Measurements from ENCODE around the gene ZNRF3.
A peak's percentile ranks its signal among the peaks of the same experiment; 100 is the strongest.
"Not testable (repeated sequence)": the region's sequence is repeated elsewhere in the genome, so short reads cannot be mapped to it uniquely, and the experiment has no call there.

The ZNRF3 gene

DNA sequence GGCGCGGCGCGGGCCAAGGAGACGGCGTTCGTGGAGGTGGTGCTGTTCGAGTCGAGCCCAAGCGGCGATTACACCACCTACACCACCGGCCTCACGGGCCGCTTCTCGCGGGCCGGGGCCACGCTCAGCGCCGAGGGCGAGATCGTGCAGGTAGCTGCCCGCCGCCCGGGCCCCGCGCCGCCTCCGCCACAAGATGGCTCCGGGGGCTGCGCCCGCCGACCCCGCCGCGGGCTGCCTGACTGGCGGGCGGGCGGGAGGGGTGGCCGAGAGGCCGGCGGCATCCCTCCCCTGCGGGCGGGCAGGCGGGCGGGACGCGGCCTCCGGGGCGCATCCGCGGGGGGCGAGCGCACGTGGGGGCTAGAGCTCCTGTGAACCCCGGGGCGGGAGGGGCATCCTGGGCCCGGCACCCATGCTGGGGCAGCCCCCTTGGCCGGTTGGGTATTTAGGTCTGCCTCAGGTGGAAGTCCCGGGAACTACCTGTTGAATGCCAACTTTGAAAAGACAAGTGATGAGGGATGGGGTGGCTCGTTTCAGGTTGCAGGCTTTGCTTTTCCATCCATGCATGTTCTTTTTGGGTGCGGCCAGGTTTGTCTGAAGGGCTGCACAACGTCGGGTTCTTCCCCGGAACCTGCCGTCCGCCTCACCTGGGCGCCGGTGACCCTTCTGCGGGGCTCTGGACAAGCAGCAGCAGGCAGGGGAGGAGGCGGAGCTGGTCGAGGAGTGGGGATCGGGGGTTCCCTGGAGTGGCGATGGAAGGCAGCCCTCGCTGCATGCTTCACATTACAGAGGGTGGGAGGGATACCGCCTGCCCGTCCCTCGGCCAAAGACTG, 760 bp downstream of the ZNRF3 start:
- DNase-seq (ENCODE audit: extremely low read depth in 1 of 2, low read depth in 1 of 2): no peak

DNA sequence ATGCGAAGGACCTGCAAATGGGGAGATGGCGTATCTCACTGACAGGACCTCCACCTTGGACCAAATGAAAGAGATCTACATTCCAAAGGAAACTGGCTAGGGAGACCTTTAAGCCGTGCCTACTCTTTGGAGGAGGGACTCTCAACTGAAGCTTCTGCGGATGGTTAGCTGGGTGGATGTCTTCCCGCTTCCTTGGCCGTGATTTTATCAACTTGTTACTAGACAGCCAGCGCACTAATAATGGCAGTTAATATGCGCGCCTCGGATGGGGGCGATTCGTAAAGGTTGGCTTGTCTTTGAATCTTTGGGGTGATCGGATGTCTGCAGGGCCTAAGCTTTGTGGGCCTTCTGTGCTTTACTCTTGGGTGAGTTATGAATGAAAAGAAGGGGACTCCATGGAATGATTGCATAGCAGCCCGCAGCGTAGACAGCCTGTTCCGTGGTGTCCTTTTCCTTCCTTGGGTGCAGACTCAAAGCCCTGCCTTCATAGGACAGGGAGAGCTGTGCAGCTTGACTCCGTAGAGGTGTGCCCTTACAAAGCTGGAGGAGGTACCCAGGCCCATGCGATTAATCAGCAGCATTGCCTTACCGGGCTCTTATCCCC, 1.5 kb downstream of the ZNRF3 start:
- DNase-seq (ENCODE audit: extremely low read depth in 1 of 2, low read depth in 1 of 2): no peak

DNA sequence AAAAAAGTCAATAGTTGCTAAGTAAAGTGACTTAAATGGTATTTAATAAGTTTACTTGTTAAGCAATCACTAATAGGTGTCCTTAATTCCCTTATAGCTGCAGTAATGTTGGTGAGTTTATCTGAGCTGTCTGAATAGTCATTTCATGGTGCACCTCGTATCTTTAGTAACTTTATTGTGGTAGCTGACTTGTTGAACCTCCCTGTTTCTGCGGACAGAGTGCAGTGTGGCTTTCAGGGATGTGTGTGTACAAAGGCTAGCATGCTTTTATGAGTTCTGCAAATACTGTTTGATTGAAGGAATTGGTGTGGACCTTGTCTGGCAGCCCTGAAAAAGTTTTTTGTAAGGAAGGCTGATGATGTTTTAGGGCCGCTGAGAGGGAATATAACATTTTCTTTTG, 2.6 kb downstream of the ZNRF3 start:
- no peak for DNase-seq (ENCODE audit: extremely low read depth in 1 of 2, low read depth in 1 of 2)

DNA sequence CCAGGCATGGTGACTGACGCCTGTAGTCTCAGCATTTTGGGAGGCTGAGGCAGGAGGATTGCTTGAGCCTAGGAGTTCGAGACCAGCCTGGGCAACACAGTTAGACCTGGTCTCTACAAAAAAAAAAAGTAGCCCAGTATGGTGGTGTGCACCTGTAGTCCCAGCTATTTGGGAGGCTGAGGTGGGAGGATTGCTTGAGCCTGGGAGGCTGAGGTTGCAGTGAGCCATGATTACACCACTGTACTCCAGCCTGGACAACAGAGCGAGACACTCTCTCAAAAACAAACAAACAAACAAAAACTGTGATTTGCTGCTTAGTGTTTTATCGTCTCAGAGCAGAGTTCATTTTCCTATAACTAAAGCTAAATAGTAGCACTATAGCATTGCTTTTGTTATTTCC, 3.3 kb downstream of the ZNRF3 start:
- DNase-seq (ENCODE audit: extremely low read depth in 1 of 2, low read depth in 1 of 2): not testable (repeated sequence)

DNA sequence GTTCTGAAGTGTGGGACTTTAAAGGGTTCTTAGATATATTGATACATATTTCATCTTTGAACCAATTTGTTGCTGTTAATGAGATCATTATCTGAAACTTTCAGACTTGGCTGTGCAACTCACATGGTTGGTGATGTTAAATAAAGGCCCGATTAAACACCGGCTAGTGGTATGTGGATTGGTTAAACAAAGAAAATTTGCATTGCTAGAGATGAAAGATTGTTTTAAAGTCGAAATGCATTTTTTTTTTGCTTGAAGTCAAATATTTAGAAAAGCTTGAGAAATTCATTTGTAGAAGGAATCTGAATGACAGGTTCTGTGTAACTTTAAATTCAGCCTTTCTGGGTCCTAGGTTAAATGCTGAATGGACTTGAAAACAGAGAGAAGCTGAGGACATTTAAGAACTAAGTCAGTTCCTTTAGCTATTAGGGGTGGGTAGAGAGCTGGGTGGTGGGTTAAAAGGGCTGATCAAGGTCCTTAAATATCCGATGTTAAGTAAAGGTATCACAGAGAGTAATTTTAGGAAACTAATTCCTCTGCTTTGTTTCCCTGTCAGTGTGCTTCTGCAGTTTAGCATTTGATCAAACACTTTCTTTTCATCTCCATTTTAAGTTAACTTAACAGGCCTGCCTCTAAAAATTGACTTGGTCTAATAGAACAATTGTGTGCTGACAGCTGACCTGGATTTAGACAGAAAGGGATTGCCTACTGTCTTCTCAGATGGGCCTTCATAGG, 4.5 kb downstream of the ZNRF3 start:
- no peak for DNase-seq (ENCODE audit: extremely low read depth in 1 of 2, low read depth in 1 of 2)

DNA sequence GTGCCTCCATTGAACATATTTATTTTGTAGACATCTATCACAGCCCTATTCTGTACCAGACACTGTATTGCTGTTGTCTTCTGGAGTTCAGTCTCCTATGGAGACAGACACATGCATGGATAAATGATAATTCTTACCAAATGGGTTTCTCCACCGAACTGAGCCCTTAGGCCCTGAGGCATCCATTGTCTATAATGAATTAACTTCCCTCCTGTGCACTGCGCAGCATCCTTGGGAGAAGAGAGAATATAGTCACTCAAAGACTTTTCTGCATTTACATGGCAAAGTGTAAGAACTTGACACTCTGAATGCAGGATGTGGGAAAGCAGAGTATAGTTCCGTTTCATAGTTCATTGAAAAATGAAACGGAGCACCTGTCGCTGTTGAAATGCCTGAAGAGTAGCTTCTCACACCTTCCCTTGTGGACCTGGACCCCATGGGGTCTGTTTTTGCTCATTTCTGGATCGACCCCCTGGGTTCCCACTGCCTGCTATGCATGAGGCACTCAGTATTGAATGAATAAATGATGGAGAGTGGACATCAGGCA, 6.2 kb downstream of the ZNRF3 start:
- no peak for DNase-seq (ENCODE audit: extremely low read depth in 1 of 2, low read depth in 1 of 2)

DNA sequence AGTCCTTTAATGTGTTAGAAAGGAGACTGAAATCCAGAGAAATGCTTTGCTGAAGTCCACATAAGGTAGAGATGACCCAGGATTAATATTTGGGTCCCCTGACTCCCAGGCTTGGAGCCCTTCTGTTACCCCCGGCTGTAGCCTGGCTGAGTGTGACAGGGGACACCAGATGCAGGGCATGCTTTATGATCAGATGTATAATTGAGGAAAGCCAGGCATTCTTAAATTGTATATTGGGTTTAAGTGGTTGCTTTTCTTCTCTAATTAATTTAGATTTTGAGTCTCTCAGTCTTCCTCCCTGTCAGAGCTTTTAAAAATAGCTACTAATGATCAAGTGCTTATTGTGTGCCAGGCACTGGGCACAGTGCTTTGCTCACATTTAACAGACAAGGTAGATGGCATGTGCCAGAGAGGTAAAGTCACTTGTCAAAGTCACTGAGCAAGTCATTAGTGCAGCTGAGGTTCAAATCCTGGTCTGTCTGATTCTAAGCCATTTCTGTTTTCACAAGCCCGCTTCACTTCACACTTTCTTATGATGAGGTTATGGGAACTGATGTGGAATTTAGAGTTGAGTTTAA, 7.9 kb downstream of the ZNRF3 start:
- DNase-seq (ENCODE audit: extremely low read depth in 1 of 2, low read depth in 1 of 2): no peak

DNA sequence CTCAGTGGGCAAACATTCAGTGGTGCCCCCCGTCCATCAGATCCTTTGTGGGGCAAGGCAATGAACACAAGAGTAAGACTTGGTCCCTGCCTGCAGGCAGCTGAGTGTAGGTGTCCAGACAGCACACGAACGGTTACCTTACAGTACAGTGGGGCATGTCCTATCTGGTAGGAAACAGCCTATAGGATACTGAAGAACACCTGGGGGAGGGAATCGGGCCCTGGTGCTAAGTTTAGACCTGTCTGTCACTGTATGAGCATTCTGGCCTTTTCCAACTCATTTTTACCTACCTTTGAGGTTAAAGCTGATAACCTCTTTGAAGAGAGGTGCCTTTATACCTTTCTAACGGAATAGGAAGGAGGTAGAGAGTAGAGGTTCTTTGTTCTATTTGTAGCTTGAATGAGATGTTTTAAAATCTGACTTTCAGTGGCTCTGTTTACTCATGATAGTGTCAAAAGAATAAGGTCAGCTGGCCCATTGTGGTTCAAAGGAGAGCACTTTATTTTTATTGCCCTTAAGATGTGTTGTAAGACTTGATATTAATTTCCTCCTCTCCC, 8.9 kb downstream of the ZNRF3 start:
- no peak for DNase-seq (ENCODE audit: extremely low read depth in 1 of 2, low read depth in 1 of 2)

DNA sequence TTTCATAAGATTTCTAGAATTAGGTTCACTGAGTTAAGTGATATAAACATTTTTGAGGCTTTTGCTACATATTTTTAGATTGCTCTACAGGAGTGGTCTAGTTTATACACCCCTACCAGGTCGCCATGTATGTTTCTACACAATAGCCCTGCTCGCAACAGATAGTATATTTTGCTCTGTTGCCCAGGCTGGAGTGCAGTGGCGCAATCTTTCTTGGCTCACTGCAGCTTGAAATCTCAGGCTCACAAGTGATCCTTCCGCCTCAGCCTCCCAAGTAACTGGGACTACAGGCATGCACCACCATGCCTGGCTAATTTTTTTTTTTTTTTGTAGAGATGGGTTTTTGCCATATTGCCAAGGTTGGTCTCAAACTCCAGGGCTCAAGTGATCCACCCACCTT, 10.4 kb downstream of the ZNRF3 start:
- no peak for DNase-seq (ENCODE audit: extremely low read depth in 1 of 2, low read depth in 1 of 2)

DNA sequence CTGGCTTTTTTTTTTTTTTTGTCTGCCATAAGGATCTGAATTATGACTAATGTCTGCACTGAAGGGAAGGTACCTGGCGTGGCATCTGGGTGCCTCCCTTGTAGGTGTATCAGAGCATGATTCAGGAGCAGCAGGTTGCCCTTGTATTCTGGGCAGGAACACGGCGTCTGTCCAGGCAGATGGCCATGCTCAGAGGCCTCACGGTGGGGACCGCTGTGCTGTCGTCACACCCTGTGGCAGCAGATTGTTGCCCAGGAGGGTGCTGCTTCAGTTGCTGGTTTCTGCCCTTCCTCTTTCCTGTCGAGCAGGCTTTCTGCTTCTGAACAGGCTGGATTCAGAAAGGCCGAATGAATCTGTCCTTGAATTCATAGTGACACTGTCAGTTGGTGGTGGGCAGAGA, 11.0 kb downstream of the ZNRF3 start:
- DNase-seq (ENCODE audit: extremely low read depth in 1 of 2, low read depth in 1 of 2): no peak

DNA sequence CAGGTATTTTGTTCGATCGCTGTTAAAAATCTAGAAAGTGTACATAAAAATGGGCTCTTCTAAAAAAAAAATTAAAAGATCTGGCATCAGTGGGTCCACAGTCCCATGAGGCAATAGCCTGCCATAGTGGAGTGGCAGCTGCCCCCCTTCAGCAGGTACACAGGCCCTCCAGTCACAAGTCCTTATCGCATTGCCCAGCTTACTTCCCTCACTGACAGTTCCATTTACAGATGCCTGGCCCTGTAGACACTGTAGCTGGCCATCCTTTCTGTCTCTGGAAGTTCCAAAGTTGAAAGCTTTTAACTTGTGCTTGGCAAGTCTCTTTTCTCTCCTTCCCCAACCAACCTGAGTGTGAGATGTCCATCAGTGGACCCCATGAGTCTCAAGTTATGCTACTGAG, 11.4 kb downstream of the ZNRF3 start:
- no peak for DNase-seq (ENCODE audit: extremely low read depth in 1 of 2, low read depth in 1 of 2)

DNA sequence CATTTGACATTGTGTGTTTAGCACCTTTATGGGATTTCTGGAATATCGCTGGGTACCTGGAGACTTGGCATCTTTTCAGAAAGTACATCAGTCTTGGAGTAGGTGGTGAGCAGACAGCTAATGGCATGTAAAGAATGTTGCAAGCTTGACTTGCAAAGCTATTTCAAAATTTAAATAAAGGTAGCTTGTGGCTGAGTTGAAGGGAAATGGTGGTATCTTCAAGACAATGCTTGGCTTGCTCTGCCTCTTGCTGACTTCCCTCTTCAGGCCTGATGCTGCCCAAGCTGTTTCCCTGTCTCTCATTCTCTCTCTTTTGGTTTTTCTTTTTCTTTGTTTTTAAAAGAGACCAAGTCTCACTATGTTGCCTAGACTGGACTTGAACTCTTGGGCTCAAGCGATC, 13.2 kb downstream of the ZNRF3 start:
- no peak for DNase-seq (ENCODE audit: extremely low read depth in 1 of 2, low read depth in 1 of 2)

DNA sequence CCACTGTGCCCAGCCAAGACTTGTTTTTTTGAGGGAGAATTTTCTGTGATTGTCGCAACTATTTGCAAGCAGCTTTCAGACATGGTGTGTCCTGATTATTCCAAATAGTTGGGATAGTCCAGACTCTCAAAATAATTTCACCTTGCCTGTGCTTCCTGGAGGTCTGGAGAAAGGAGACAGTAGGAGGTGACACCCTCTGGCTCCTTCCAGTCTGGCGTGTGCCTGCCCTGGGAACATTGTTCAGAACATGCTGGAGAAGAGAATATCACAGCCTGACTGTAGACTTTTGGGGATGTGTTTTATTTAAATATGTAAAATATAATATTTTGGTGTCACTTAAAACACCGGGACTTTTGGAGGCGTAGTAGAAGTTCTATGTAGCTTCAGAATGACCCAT, 14.9 kb downstream of the ZNRF3 start:
- DNase-seq (ENCODE audit: extremely low read depth in 1 of 2, low read depth in 1 of 2): no peak

DNA sequence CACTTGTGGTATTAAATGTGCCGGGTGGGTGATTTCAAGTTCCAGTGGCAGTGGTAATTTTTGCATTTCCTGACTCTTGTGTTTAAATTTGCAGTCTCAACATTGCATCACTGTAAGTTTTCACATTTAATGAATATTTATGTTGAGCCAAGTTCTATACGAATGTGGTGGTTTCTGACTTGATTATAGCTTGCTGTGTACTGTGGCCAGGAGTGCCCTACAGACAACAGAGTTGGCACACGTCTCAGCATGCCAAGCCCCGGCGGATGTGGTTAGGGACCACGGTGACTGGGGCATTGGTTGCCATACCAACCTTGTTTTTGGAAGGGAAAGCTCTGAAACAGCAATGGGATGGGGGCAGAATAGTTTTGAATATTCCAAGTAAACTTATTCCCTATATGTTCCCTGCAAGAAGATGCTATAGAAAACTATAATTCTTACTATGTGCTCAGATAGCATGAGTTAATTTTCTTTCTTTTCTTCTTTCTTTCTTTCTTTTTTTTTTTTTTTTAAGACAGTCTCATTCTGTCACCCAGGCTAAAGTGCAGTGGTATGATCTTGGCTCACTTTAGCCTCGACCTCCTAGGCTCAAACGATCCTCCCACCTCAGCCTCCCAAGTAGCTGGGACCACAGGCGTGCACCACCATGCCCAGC, 16.0 kb downstream of the ZNRF3 start:
- peak in 1 of 2 donors; percentile 22 for DNase-seq (ENCODE audit: extremely low read depth in 1 of 2, low read depth in 1 of 2)

DNA sequence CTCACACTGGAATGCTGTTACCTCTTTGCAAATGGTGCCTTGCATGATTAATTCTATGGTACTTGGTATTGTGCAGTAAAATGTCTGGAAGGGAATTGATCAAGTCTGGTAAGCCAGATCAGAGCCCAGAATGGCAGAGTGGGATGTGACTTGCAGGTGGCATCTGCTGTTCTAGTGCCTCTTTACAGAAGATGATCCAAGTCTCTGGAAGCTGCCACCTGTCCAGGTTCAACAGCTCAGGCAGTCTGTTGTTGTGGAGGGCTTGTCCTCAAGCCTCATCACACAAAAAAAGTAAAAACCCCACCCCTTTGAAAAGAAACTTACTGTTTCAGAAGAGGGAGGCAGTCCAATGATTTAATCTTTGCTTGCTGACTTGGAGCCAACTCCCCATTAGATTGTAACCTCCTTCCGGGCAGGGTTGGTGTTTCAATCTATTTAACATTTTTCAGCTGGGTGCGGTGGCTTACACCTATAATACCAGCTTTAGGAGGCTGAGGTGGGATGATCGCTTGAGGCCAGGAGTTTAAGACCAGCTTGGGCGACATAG, 17.1 kb downstream of the ZNRF3 start:
- DNase-seq (ENCODE audit: extremely low read depth in 1 of 2, low read depth in 1 of 2): no peak

DNA sequence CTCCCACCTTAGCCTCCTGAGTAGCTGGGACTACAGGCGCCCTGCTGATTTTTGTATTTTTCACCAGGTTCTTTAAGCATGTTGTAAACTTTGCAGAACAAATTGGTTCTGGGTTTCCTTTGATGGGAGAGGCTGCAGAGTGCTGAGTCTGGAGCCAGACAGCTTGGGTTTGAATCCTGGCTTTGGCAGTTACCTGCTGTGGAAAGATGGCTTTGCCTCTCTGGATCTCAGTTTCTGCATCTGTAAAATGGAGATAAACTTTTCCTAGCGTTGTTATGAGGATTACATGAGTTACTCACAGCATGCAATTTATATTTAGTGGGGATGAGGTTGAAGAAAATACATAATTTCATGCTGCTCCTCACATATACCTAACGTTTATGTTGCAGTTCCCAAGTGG, 19.1 kb downstream of the ZNRF3 start:
- DNase-seq (ENCODE audit: extremely low read depth in 1 of 2, low read depth in 1 of 2): no peak

DNA sequence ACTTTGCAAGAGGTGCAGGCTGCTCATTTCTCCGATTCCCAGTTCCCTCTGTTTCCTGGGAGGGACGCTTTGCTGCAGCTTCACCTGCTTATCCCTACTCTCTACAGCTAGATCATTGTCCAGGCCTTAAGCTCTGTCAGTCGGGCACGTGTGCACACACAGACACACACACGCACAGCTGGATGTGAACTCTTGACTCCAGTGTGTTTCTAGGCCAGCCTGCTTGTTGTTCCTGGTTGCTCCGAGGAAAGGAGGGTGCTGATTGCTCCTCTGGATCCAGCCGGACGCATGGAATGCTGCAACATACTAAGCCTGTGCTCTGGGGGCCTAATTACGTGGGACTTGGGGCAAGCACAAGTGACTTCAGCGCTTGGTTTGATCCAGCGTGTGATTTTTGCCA, 19.7 kb downstream of the ZNRF3 start:
- DNase-seq (ENCODE audit: extremely low read depth in 1 of 2, low read depth in 1 of 2): no peak

DNA sequence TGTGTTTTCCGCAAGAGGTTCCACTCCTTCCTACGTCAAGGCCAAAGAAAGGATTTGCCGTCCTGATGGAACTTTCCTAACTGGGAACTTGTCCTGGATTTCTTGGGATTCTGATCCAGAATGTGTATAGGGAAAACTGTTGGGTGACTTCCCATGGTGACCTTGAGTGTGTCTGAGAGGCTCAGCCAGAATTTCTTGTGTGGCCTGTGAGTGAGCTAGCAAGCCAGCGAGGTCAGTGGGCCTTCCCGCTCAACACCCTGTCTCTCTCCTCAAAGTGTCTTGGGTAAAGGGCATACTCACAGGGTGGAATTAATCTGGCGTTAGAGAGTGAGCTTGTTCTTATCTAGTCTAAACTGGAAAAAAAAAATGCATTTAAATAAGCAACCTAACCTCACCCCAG, 20.4 kb downstream of the ZNRF3 start:
- no peak for DNase-seq (ENCODE audit: extremely low read depth in 1 of 2, low read depth in 1 of 2)

DNA sequence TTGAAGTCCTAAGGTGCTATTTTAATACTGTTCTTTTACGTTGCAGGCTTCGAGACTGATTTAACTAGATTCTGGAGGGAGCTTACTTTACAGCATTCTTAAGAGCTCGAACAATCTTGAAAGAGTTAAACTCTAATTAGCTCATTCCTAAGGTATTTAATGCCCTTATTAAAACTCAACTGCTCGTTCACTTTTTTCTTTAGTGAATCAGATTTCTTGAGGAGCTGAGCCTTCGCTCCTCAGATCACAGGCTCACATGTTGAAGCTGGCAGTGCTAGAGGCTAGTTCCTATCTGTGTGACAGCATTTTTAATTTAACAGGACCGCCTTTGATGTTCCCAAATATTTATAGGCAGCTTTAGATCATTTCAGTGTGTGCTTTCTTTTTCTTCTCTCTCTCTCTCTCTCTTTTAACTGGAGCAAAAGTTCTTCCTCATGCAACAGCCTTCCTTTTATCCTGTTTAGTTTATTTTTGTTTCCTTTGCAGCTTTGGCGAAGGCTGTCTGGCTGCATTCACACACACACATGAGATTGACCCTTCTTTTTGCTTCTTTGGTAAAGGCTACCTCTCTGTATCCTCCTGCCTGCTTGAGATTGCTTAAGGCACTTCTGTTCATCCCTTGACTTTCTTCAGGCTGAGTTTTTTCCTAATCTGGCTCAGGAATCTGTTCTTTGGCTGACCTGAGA, 21.0 kb downstream of the ZNRF3 start:
- DNase-seq (ENCODE audit: extremely low read depth in 1 of 2, low read depth in 1 of 2): no peak
